ENCODE results near the gene RNF151. TPM values are rescaled to one million over a fixed set of nuclear protein-coding genes. Genes with fewer than 3 reads are reported as not detected.

Gene RNF151
- total RNA-seq, 1 experiment from 2014 or later: not detected

GRCh38 chr16:1976216-1976520 is 9.5 kb downstream of the RNF151 start:
- Mint-ChIP-seq H3K36me3 (ENCODE audit: insufficient read depth, unreplicated experiment) (peaks cover 30% of the 10 kb centered on the region), H3K27me3 (ENCODE audit: insufficient read depth, unreplicated experiment) (no peaks in the 10 kb centered on the region), H3K4me1 (ENCODE audit: insufficient read depth, unreplicated experiment) (peaks cover 12% of the 10 kb centered on the region), H3K27ac (ENCODE audit: low read depth, unreplicated experiment) (no peak overlapping the region), H3K4me3 (ENCODE audit: unreplicated experiment) (no peak overlapping the region), H3K9me3 (ENCODE audit: unreplicated experiment) (no peaks in the 10 kb centered on the region)
- ChIA-PET CTCF (no interaction called here), POLR2A (interaction anchor here (1.2 kb wide), 1 partner anchor 179 kb away, joined by 3 read pairs; no protein-coding TSS in a partner anchor)
- no peak for TF ChIP-seq CTCF (IDR thresholded peaks at IDR 0.05; ENCODE audit: unreplicated experiment)
- DNase-seq (ENCODE audit: unreplicated experiment): no peak
- intact Hi-C loops (cut with micrococcal nuclease): no loop called here
- no TSS peak for BruUV-seq (replicated peaks)

- no peak overlapping the region for H3K4me3 Mint-ChIP-seq (ENCODE audit: unreplicated experiment)
- BruUV-seq (replicated peaks): no TSS peak
- POLR2A ChIA-PET: interaction anchor here (0.5 to 6.2 kb wide), 5 partner anchors 11 to 227 kb away, joined by 3 to 56 read pairs (median 3); partner anchors contain the start of genes RPS2 and TRAF7
- peaks cover 6% of the 10 kb centered on the region for H3K4me1 Mint-ChIP-seq (ENCODE audit: insufficient read depth, unreplicated experiment)
- no peak for DNase-seq (ENCODE audit: unreplicated experiment)
- H3K27me3 Mint-ChIP-seq (ENCODE audit: insufficient read depth, unreplicated experiment): no peaks in the 10 kb centered on the region
- no peak for TF ChIP-seq CTCF (IDR thresholded peaks at IDR 0.05; ENCODE audit: unreplicated experiment)
- peaks cover 30% of the 10 kb centered on the region for H3K36me3 Mint-ChIP-seq (ENCODE audit: insufficient read depth, unreplicated experiment)
- H3K9me3 Mint-ChIP-seq (ENCODE audit: unreplicated experiment): no peaks in the 10 kb centered on the region
- CTCF ChIA-PET: interaction anchor here (0.5 kb wide), 1 partner anchor 165 kb away, joined by 3 read pairs; no protein-coding TSS in a partner anchor
- intact Hi-C loops (cut with micrococcal nuclease): no loop called here
- no peak overlapping the region for H3K27ac Mint-ChIP-seq (ENCODE audit: low read depth, unreplicated experiment)
Measured at GRCh38 chr16:1976951-1977874, 10.6 kb downstream of the RNF151 start.

GRCh38 chr16:1977875-1978268 is 11.2 kb downstream of the RNF151 start:
- ChIA-PET CTCF (interaction anchor here (0.5 to 0.6 kb wide), 3 partner anchors 165 to 661 kb away, joined by 3 to 4 read pairs (median 3); no protein-coding TSS in a partner anchor), POLR2A (interaction anchor here (0.6 to 6.2 kb wide), 5 partner anchors 11 to 177 kb away, joined by 3 to 56 read pairs (median 4); partner anchors contain the start of genes NDUFB10, RPS2 and TRAF7)
- no peak for TF ChIP-seq CTCF (IDR thresholded peaks at IDR 0.05; ENCODE audit: unreplicated experiment)
- H3K4me1 Mint-ChIP-seq (ENCODE audit: insufficient read depth, unreplicated experiment): peaks cover 3% of the 10 kb centered on the region
- no peak for DNase-seq (ENCODE audit: unreplicated experiment)
- H3K27me3 Mint-ChIP-seq (ENCODE audit: insufficient read depth, unreplicated experiment): no peaks in the 10 kb centered on the region
- no peak overlapping the region for H3K27ac Mint-ChIP-seq (ENCODE audit: low read depth, unreplicated experiment)
- intact Hi-C loops (cut with micrococcal nuclease): no loop called here
- no peaks in the 10 kb centered on the region for H3K9me3 Mint-ChIP-seq (ENCODE audit: unreplicated experiment)
- BruUV-seq (replicated peaks): no TSS peak
- H3K4me3 Mint-ChIP-seq (ENCODE audit: unreplicated experiment): no peak overlapping the region
- H3K36me3 Mint-ChIP-seq (ENCODE audit: insufficient read depth, unreplicated experiment): peaks cover 30% of the 10 kb centered on the region

- Mint-ChIP-seq H3K27me3 (ENCODE audit: insufficient read depth, unreplicated experiment) (no peaks in the 10 kb centered on the region), H3K27ac (ENCODE audit: low read depth, unreplicated experiment) (no peak overlapping the region), H3K4me3 (ENCODE audit: unreplicated experiment) (no peak overlapping the region), H3K4me1 (ENCODE audit: insufficient read depth, unreplicated experiment) (peaks cover 6% of the 10 kb centered on the region), H3K36me3 (ENCODE audit: insufficient read depth, unreplicated experiment) (peaks cover 28% of the 10 kb centered on the region), H3K9me3 (ENCODE audit: unreplicated experiment) (no peaks in the 10 kb centered on the region)
- BruUV-seq (replicated peaks): no TSS peak
- TF ChIP-seq CTCF (IDR thresholded peaks at IDR 0.05; ENCODE audit: unreplicated experiment): no peak
- CTCF ChIA-PET: interaction anchor here (0.6 kb wide), 2 partner anchors 615 to 662 kb away, joined by 3 to 4 read pairs; no protein-coding TSS in a partner anchor
- intact Hi-C loops (cut with micrococcal nuclease): no loop called here
- POLR2A ChIA-PET: interaction anchor here (0.5 to 6.2 kb wide), 8 partner anchors 10 to 176 kb away, joined by 3 to 56 read pairs (median 4); partner anchors contain the start of genes NDUFB10, RPS2 and TRAF7
- no peak for DNase-seq (ENCODE audit: unreplicated experiment)
Measured at GRCh38 chr16:1978476-1979120, 11.9 kb downstream of the RNF151 start.
